Ascending aorta (tissue), 2 donors: ENCODE data around the gene SLIT3. TPM values are rescaled to one million over a fixed set of nuclear protein-coding genes. Genes with fewer than 3 reads are reported as not detected.

Experiments used
- DNase-seq, 2 donors: peaks; one replicate each; pipeline ENCODE4 v3.0.0-alpha.2; 2019; ENCODE audit warnings: low spot score in 2 of 2
- H3K27ac ChIP-seq, 2 donors: fragments of 200-600 bp; sonication (generic); one replicate each; pipeline ENCODE4 v1.5.1; 2016 to 2017; ENCODE audit warnings: mild to moderate bottlenecking in 1 of 2
- H3K27me3 ChIP-seq: fragments of 200-600 bp; sonication (generic); one replicate; pipeline ENCODE4 v1.5.1; 2017
- H3K36me3 ChIP-seq, 2 donors: fragments of 200-600 bp; sonication (generic); one replicate each; pipeline ENCODE4 v1.5.1; 2016
- H3K4me1 ChIP-seq, 2 donors: fragments of 200-600 bp; sonication (generic); one replicate each; pipeline ENCODE4 v1.5.1; 2016 to 2017; ENCODE audit warnings: mild to moderate bottlenecking in 1 of 2
- H3K4me3 ChIP-seq, 2 donors: fragments of 200-600 bp; sonication (generic); one replicate each; pipeline ENCODE4 v1.5.1; 2016 to 2017; ENCODE audit warnings: mild to moderate bottlenecking in 1 of 2
- H3K9me3 ChIP-seq, 2 donors: fragments of 200-600 bp; sonication (generic); one replicate each; pipeline ENCODE4 v1.5.1; 2016
- CTCF ChIP-seq, 3 experiments: fragments of 200-600 bp in 2 of 3; fragments of 450-650 bp in 1 of 3; sonication (generic) in 2 of 3; IDR thresholded peaks; one replicate each; pipeline ENCODE4 v1.5.1; 2016 to 2019; ENCODE audit warnings: antibody characterized with exemption in 3 of 3, mild to moderate bottlenecking in 1 of 3, moderate library complexity in 1 of 3
- intact Hi-C: fragments of 100-400 bp; cut with DNase I; formaldehyde crosslinking; loops from one replicate; pipeline ENCODE4 v1.15.1; 2023
- total RNA-seq: library from RNA; depleted of rRNA; stranded (reverse); fragments of >200 nt; gene quantifications from one replicate; pipeline ENCODE4 v1.1.0, GENCODE V29; 2016

SLIT3 gene
- total RNA-seq, 1 donor from 2014 or later, result 128 TPM

GRCh38 chr5:169013208-169013728, 287.7 kb downstream of the SLIT3 start:
- Histone ChIP-seq H3K9me3 (no peaks in the 10 kb centered on the region), H3K27ac (no peak overlapping the region), H3K27me3 (no peaks in the 10 kb centered on the region), H3K36me3 (no peaks in the 10 kb centered on the region), H3K4me1 (no peaks in the 10 kb centered on the region), H3K4me3 (no peak overlapping the region)
- TF ChIP-seq CTCF (IDR thresholded peaks at IDR 0.05), result no peak
- DNase-seq, result no peak
- intact Hi-C loops, result no loop called here

- Histone ChIP-seq H3K27ac (no peak overlapping the region), H3K27me3 (no peaks in the 10 kb centered on the region), H3K4me3 (no peak overlapping the region), H3K4me1 (no peaks in the 10 kb centered on the region), H3K9me3 (no peaks in the 10 kb centered on the region), H3K36me3 (no peaks in the 10 kb centered on the region)
- intact Hi-C loops, result no loop called here
- TF ChIP-seq CTCF (IDR thresholded peaks at IDR 0.05), result no peak
- DNase-seq, result no peak
These were observed 288.5 kb downstream of the SLIT3 start for GRCh38 chr5:169012450-169012849.

GRCh38 chr5:169011451-169011850, 289.5 kb downstream of the SLIT3 start:
- Histone ChIP-seq H3K4me3 (no peak overlapping the region), H3K27ac (peak overlapping the region in 1 of 2 donors; percentile 48), H3K9me3 (no peaks in the 10 kb centered on the region), H3K27me3 (no peaks in the 10 kb centered on the region), H3K36me3 (no peaks in the 10 kb centered on the region), H3K4me1 (no peaks in the 10 kb centered on the region)
- intact Hi-C loops, result no loop called here
- TF ChIP-seq CTCF (IDR thresholded peaks at IDR 0.05), result no peak
- DNase-seq, result no peak

- no peak for DNase-seq
- H3K9me3 ChIP-seq, result no peaks in the 10 kb centered on the region
- intact Hi-C loops, result no loop called here
- H3K4me3 ChIP-seq, result no peak overlapping the region
- no peaks in the 10 kb centered on the region for H3K36me3 ChIP-seq
- no peaks in the 10 kb centered on the region for H3K27me3 ChIP-seq
- no peaks in the 10 kb centered on the region for H3K4me1 ChIP-seq
- H3K27ac ChIP-seq, result peak overlapping the region in 1 of 2 donors; percentile 48
- TF ChIP-seq CTCF (IDR thresholded peaks at IDR 0.05), result no peak
These were observed 289.9 kb downstream of the SLIT3 start for GRCh38 chr5:169011009-169011408.

- Histone ChIP-seq H3K4me3 (no peak overlapping the region), H3K27me3 (no peaks in the 10 kb centered on the region), H3K9me3 (no peaks in the 10 kb centered on the region), H3K36me3 (no peaks in the 10 kb centered on the region), H3K4me1 (peaks cover 0 to 1% of the 10 kb centered on the region in 2 donors), H3K27ac (no peak overlapping the region)
- no peak for TF ChIP-seq CTCF (IDR thresholded peaks at IDR 0.05)
- DNase-seq, result no peak
- intact Hi-C loops, result no loop called here
These were observed 291.8 kb downstream of the SLIT3 start for GRCh38 chr5:169009123-169009522.
